ENCODE data around the gene FAM241A.
A peak's percentile ranks its signal among the peaks of the same experiment; 100 is the strongest.

Gene FAM241A

GRCh38 chr4:112222219-112222955 is 77.1 kb downstream of the FAM241A start:
- no peak for DNase-seq

- DNase-seq = no peak
Observed at GRCh38 chr4:112225157-112225556, 79.9 kb downstream of the FAM241A start.

DNA sequence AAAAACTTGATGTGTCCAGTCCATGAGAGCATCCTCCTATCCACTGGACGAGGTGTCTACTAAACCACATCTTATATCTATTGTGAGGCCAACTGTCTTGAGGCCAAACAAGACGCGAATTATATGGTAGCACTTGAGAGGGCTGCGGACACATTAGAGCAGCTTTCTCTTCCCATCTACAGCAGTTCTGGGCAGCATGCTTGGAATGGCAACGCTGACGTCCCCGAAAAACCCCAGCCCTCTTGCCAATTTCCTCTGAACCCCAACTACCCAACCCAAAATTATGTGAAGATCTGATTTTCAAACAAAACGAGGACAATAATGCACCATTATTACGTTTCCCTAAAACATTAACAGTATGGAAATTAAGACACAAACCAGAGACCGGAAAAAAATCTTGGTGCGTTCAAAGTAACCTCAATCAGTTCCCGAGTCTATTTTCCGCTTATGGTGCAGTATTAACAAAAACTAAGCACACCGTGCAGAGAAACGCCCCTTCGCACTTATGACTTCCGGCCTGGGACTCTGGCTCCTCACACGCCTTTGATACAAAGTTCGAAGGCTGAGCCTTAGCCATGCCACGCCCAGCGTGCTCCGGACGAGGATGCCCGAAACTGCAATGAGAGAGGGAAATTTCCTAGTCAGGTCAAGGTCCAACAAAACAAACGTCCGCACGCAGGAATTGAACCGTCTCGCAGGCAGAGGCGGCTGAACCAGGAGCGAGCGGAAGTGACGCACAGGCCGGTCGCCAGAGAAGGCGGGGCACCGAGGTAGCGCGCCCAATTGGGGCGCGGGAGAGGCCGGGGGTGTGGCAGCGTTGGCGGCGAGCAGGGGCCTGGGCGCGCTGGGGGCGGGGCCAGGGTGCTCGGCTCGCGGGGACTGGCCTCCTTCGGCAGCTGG is 85.9 kb downstream of the FAM241A start:
- DNase-seq = peak; percentile 95 to 96

GRCh38 chr4:112231779-112232713 is 86.8 kb downstream of the FAM241A start, which contains the start of gene AP1AR:
Gene AP1AR, plus strand, starts transcription at chr4:112231787. Its CDS starts 305 bp downstream, at chr4:112232092.
- peak; percentile 66 to 74 for DNase-seq

DNA sequence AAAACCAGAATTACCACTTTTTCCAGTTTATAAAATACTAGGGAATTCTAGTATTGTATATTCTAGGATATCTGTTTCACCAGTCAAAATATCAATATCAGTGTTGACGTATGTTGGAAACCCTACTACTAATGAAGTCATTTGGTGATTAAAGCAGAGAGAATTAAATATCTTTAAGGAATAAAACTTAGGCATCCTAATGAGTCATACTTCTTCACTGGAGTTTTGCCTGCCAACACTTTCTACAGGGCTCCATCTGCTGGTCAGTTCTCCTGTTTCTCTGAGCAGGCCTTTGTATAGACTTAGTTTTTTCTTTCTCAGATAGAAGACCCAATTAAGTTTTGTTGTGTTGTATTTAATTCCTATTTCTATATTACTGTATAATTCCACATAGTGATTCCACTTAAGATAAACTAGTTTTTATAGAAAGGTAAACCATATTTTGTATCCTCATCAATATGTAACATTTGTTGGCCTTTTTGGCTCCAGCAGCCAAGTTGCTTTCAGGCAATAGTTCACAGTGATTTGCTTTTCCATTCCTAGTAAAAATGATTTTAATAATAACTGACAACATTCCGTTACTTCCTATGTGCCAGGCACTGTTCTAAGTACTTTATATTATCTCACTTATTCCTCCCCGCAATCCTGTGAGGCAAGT is 89.8 kb downstream of the FAM241A start:
- peak; percentile 26 to 52 for DNase-seq

- DNase-seq = no peak
Observed at GRCh38 chr4:112236040-112236439, 90.8 kb downstream of the FAM241A start.

GRCh38 chr4:112238833-112239232 is 93.6 kb downstream of the FAM241A start:
- no peak for DNase-seq
